Activated CD8-positive, alpha-beta T cell treated with anti-CD3 and anti-CD28 coated beads, Interleukin-2, amount 10 ng/mL, durations not matched to agents 7 days and 5 days (primary cell): ENCODE data around the gene ATP11B. TPM values are rescaled to one million over a fixed set of nuclear protein-coding genes. Genes with fewer than 3 reads are reported as not detected.

Source experiments
- ATAC-seq: fragments of 150-1000 bp; cut with Tn5 transposase; one replicate; pipeline ENCODE4 v1.10.0; 2021; ENCODE audit warnings: moderate library complexity
- CTCF ChIA-PET: fragments of 350-600 bp; sonication (Branson Sonifier 250); formaldehyde crosslinking; loops from one replicate; lab custom pipeline; 2021; ENCODE audit warnings: antibody characterized with exemption; lab: Charles Lee
- POLR2A ChIA-PET: fragments of 350-600 bp; sonication (Branson Sonifier 250); formaldehyde crosslinking; loops from one replicate; lab custom pipeline; 2021; ENCODE audit warnings: antibody characterized with exemption; lab: Charles Lee
- DNase-seq: peaks from one replicate; pipeline ENCODE4 v3.0.0-alpha.2; 2020
- H3K27ac Mint-ChIP-seq: one replicate; pipeline ENCODE4 v1.8.0; 2021; ENCODE audit warnings: mild to moderate bottlenecking, mixed read lengths
- H3K27me3 Mint-ChIP-seq: one replicate; pipeline ENCODE4 v1.8.0; 2021; ENCODE audit warnings: low read depth, mixed read lengths
- H3K36me3 Mint-ChIP-seq: one replicate; pipeline ENCODE4 v1.8.0; 2021; ENCODE audit warnings: low read depth, mixed read lengths
- H3K4me1 Mint-ChIP-seq: one replicate; pipeline ENCODE4 v1.8.0; 2021; ENCODE audit warnings: low read depth, mixed read lengths
- H3K4me3 Mint-ChIP-seq: one replicate; pipeline ENCODE4 v1.8.0; 2021; ENCODE audit warnings: mild to moderate bottlenecking, mixed read lengths
- H3K9me3 Mint-ChIP-seq: one replicate; pipeline ENCODE4 v1.8.0; 2022; ENCODE audit warnings: mixed read lengths; ENCODE audit not compliant: insufficient read depth
- total RNA-seq, 2 experiments: library from RNA; stranded (reverse); gene quantifications; one replicate each; pipeline ENCODE4 v1.2.3, GENCODE V29; 2021

The ATP11B gene
- total RNA-seq, 2 experiments from 2014 or later = 124 to 125 TPM

DNA sequence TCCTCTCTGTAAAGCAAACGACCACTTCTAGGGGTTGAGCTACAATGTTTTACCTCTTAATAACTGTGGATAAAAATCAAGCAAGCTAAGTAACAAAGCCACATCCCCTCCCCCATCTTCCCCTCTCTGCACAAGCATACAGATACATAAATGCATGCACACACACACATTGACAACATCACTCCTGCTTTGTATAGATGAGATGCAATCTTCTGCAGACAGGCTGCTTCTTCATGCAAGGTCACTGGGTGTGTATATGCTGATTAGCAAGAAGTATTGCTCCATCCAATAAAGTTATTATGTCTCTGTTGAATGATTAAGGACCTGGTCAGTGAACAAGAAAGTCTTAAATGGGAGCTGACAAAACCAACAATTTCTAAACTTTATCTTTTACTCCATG, 8.8 kb upstream of the ATP11B start:
- ChIA-PET POLR2A (no interaction called here), CTCF (no interaction called here)
- ATAC-seq (no peak), DNase-seq (no peak)
- Mint-ChIP-seq H3K27me3 (peaks cover 16% of the 10 kb centered on the region), H3K9me3 (no peaks in the 10 kb centered on the region), H3K4me3 (no peak overlapping the region), H3K4me1 (peaks cover 12% of the 10 kb centered on the region), H3K36me3 (no peaks in the 10 kb centered on the region), H3K27ac (no peak overlapping the region)

- H3K4me3 Mint-ChIP-seq = no peak overlapping the region
- peaks cover 16% of the 10 kb centered on the region for H3K27me3 Mint-ChIP-seq
- H3K36me3 Mint-ChIP-seq = no peaks in the 10 kb centered on the region
- no peaks in the 10 kb centered on the region for H3K9me3 Mint-ChIP-seq
- POLR2A ChIA-PET = no interaction called here
- DNase-seq (no peak), ATAC-seq (no peak)
- CTCF ChIA-PET = no interaction called here
- no peak overlapping the region for H3K27ac Mint-ChIP-seq
- H3K4me1 Mint-ChIP-seq = peaks cover 12% of the 10 kb centered on the region
Measured at GRCh38 chr3:182785142-182785541, 8.2 kb upstream of the ATP11B start.

GRCh38 chr3:182785756-182786155, 7.5 kb upstream of the ATP11B start:
- DNase-seq (no peak), ATAC-seq (no peak)
- no peaks in the 10 kb centered on the region for H3K9me3 Mint-ChIP-seq
- no peaks in the 10 kb centered on the region for H3K36me3 Mint-ChIP-seq
- H3K4me3 Mint-ChIP-seq = no peak overlapping the region
- POLR2A ChIA-PET = no interaction called here
- peaks cover 12% of the 10 kb centered on the region for H3K4me1 Mint-ChIP-seq
- no peak overlapping the region for H3K27ac Mint-ChIP-seq
- CTCF ChIA-PET = no interaction called here
- H3K27me3 Mint-ChIP-seq = peaks cover 16% of the 10 kb centered on the region

- ATAC-seq (no peak), DNase-seq (no peak)
- Mint-ChIP-seq H3K27ac (no peak overlapping the region), H3K4me1 (peaks cover 12% of the 10 kb centered on the region), H3K9me3 (no peaks in the 10 kb centered on the region), H3K4me3 (no peak overlapping the region), H3K27me3 (peaks cover 14% of the 10 kb centered on the region), H3K36me3 (no peaks in the 10 kb centered on the region)
- ChIA-PET POLR2A (no interaction called here), CTCF (no interaction called here)
Measured at GRCh38 chr3:182786564-182787196, 6.6 kb upstream of the ATP11B start.

DNA sequence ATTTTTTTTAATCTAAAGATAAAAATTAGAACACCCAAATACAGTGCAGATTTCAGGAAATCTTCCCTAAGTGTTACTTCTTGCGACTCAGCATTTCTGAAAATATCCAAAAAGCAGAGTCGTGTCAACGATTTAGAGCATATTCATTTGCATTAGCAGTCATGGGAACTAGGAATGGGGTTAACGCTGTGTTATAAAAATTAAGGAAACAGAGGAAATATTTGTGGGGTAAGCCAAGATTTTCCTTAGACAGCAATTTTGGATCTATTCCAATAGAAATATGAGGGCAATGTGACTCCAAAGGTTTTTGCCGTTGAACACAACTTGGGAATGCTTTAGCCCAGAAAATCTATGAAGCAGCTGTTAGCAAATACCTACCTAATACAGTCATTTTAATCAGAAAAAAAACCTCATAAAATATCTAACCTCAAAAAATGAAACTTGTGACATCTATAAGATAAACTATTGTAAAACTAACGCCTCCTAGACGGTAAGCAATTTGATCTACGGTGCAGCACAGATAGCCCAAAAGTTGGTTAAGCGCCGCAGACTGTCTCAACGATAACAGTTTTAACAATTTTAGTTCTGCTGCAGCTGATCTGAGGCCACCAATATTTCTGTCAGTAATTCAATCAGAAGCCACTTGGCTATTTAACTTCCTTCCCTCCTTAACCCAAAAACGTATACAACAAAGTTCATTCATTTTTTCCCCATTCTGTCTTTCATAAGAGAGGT, 5.8 kb upstream of the ATP11B start:
- Mint-ChIP-seq H3K27me3 (peaks cover 14% of the 10 kb centered on the region), H3K4me1 (peaks cover 7% of the 10 kb centered on the region), H3K36me3 (no peaks in the 10 kb centered on the region), H3K27ac (no peak overlapping the region), H3K4me3 (no peak overlapping the region), H3K9me3 (no peaks in the 10 kb centered on the region)
- DNase-seq (no peak), ATAC-seq (no peak)
- ChIA-PET CTCF (no interaction called here), POLR2A (no interaction called here)

DNA sequence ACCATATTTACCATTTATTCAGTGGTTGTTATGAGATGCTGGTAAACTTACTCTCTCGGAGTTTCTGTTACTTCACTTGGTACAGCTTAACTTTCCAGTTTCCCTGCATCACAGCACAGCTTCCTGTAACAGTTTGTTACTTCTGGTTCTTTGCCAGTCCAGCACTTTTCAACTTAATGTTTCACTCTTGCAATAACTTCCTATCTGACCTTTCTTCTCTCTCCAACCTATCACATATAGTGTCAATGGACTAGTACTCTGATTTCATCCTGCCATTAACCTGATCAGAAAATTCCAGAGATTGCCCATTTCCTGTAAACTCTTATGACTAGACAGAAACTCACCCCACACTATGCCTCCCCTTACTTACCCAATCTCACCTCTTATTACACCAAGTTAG, 3.9 kb upstream of the ATP11B start:
- Mint-ChIP-seq H3K9me3 (no peaks in the 10 kb centered on the region), H3K4me1 (peaks cover 3% of the 10 kb centered on the region), H3K27ac (no peak overlapping the region), H3K36me3 (peaks cover 4% of the 10 kb centered on the region), H3K4me3 (no peak overlapping the region), H3K27me3 (peaks cover 13% of the 10 kb centered on the region)
- ATAC-seq (no peak), DNase-seq (no peak)
- ChIA-PET POLR2A (no interaction called here), CTCF (interaction anchor here (1.6 to 6.0 kb wide), 2 partner anchors 48 to 74 kb away, joined by 6 to 50 read pairs; no protein-coding TSS in a partner anchor)

- H3K36me3 Mint-ChIP-seq = peaks cover 15% of the 10 kb centered on the region
- peaks cover 9% of the 10 kb centered on the region for H3K27me3 Mint-ChIP-seq
- ATAC-seq (no peak), DNase-seq (no peak)
- no peak overlapping the region for H3K4me3 Mint-ChIP-seq
- ChIA-PET POLR2A (no interaction called here), CTCF (interaction anchor here (0.9 to 6.0 kb wide), 3 partner anchors 8 to 107 kb away, joined by 3 to 50 read pairs (median 4); no protein-coding TSS in a partner anchor)
- no peaks in the 10 kb centered on the region for H3K9me3 Mint-ChIP-seq
- no peak overlapping the region for H3K27ac Mint-ChIP-seq
- peaks cover 5% of the 10 kb centered on the region for H3K4me1 Mint-ChIP-seq
Measured at GRCh38 chr3:182790612-182791011, 2.7 kb upstream of the ATP11B start.

GRCh38 chr3:182793663-182794454, 555 bp downstream of the ATP11B start:
- peak overlapping the region; percentile 90 for H3K4me3 Mint-ChIP-seq
- ATAC-seq (peak; percentile 46), DNase-seq (peak; percentile 61)
- peaks cover 27% of the 10 kb centered on the region for H3K4me1 Mint-ChIP-seq
- CTCF ChIA-PET = interaction anchor here (6.0 kb wide), 1 partner anchor 79 kb away, joined by 50 read pairs; no protein-coding TSS in a partner anchor
- peak overlapping the region; percentile 95 for H3K27ac Mint-ChIP-seq
- peaks cover 36% of the 10 kb centered on the region for H3K36me3 Mint-ChIP-seq
- POLR2A ChIA-PET = interaction anchor here (0.8 to 1.4 kb wide), 7 partner anchors 8 to 305 kb away, joined by 3 to 8 read pairs (median 4); partner anchors contain the start of gene MCCC1
- H3K9me3 Mint-ChIP-seq = no peaks in the 10 kb centered on the region
- H3K27me3 Mint-ChIP-seq = no peaks in the 10 kb centered on the region

DNA sequence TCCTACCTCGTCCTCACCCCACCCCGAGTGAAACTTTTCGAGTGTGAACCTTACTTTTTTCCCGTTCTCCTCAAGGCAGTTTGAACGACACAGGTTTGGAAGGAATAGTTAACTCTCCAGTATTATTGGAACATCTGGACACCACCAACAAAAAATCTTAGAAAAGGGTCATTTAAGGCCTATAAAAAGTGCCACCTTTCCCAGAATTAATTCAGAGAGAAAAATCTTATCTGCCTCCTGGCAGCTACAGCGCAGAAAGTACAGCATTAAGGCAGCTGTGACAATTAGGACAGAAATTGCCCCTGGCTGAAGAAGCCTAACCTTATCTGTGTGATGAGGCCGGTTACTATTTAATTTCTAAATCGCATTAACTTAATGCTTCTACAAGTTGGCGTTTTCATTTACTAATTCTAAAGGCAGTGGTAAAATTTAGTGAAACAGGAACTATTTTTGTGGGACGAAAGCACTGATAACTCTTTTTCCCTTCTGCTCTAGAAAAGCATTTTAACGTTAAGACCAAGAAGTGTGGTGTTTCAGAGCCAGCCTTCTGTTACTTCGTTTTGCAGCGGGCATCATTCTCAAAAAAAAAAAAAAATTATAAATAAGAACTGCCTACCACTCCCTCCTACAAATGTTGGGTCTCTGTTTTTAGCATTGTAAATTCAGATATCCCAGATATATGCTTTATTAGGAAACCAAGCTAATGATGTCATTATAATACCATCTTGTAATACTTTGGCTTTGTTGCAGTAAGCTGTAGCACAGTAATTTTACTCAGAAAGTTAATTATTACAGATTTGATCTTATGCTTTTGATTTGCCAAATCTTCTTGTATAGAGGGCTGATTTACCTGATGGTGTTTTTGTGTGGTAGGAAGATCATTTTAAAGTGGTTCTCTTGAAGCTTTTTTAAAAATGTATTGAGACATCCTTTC, 1.4 kb downstream of the ATP11B start:
- Mint-ChIP-seq H3K27me3 (no peaks in the 10 kb centered on the region), H3K9me3 (no peaks in the 10 kb centered on the region), H3K4me3 (peak overlapping the region; percentile 90), H3K4me1 (peaks cover 25% of the 10 kb centered on the region), H3K27ac (peak overlapping the region; percentile 95), H3K36me3 (peaks cover 36% of the 10 kb centered on the region)
- DNase-seq = no peak
- CTCF ChIA-PET = interaction anchor here (0.7 to 6.0 kb wide), 3 partner anchors 18 to 80 kb away, joined by 3 to 50 read pairs (median 4); no protein-coding TSS in a partner anchor
- POLR2A ChIA-PET = interaction anchor here (0.7 to 1.4 kb wide), 11 partner anchors 8 to 304 kb away, joined by 3 to 8 read pairs (median 4); partner anchors contain the start of gene MCCC1
- ATAC-seq = no peak

DNA sequence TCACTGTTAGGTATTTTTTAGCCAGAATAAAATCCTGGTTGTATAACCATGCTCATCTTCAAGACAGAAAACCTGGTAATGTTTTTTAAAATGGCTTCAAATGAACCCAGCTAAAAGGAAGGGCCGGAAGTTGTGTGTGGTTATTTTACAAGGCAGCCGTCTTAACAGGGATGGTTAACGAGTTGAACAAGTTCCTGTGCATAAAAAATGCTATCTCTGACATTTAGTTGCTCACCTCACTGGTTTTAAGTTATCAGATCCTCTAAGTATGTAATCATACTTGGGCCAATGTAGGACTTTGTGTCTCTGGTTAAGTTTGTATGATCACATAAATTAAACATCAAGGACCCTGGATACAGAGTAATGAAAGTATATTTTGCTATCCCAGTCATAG, 2.1 kb downstream of the ATP11B start:
- Mint-ChIP-seq H3K4me1 (peaks cover 25% of the 10 kb centered on the region), H3K4me3 (peak overlapping the region; percentile 90), H3K9me3 (no peaks in the 10 kb centered on the region), H3K27me3 (no peaks in the 10 kb centered on the region), H3K27ac (peak overlapping the region; percentile 95), H3K36me3 (peaks cover 36% of the 10 kb centered on the region)
- ATAC-seq (peak; percentile 16), DNase-seq (peak; percentile 73)
- POLR2A ChIA-PET = interaction anchor here (0.7 to 0.8 kb wide), 4 partner anchors 9 to 135 kb away, joined by 3 to 5 read pairs (median 4); no protein-coding TSS in a partner anchor
- CTCF ChIA-PET = interaction anchor here (0.7 to 0.9 kb wide), 2 partner anchors 18 to 81 kb away, joined by 3 to 4 read pairs; no protein-coding TSS in a partner anchor
